PC-3 (cell line): Measurements from ENCODE around the gene RBBP8NL. TPM values are rescaled to one million over a fixed set of nuclear protein-coding genes. Genes with fewer than 3 reads are reported as not detected.

Source experiments
- ATAC-seq: fragments of 200-7000 bp; cut with Tn5 transposase; 2 replicates; pipeline ENCODE4 v1.9.1; 2020; ENCODE audit warnings: mild to moderate bottlenecking, moderate library complexity
- BruUV-seq: library from RNA; stranded (reverse); fragments of 400-500 nt; replicated peaks from 2 replicates; lab custom pipeline; 2021; lab: Mats Ljungman, UMichigan
- CTCF ChIA-PET: fragments of 300-600 bp; sonication (Branson Sonifier 250); formaldehyde crosslinking; loops from one replicate; lab custom pipeline; 2022; ENCODE audit warnings: antibody characterized with exemption; lab: Charles Lee
- POLR2A ChIA-PET: fragments of 300-600 bp; sonication (Branson Sonifier 250); formaldehyde crosslinking; loops from one replicate; lab custom pipeline; 2022; ENCODE audit warnings: antibody characterized with exemption; ENCODE audit not compliant: unreplicated experiment; lab: Charles Lee
- DNase-seq: peaks from one replicate; pipeline ENCODE4 v3.0.0-alpha.2; 2015
- H2AFZ ChIP-seq: fragments of 300-600 bp; sonication (generic); 2 replicates; pipeline ENCODE4 v1.6.0; 2016; ENCODE audit warnings: antibody characterized with exemption, low read length
- H3F3A ChIP-seq: fragments of 300-600 bp; sonication (generic); one replicate; pipeline ENCODE4 v1.6.0; 2017; ENCODE audit warnings: antibody characterized with exemption, low read length, control low read depth, mild to moderate bottlenecking; ENCODE audit not compliant: unreplicated experiment
- H3K27ac ChIP-seq: fragments of 300-600 bp; sonication (generic); 2 replicates; pipeline ENCODE4 v1.5.1; 2016; ENCODE audit warnings: mild to moderate bottlenecking, low read length
- H3K27me3 ChIP-seq: fragments of 300-600 bp; sonication (generic); 2 replicates; pipeline ENCODE4 v1.6.1; 2016; ENCODE audit warnings: low read length, mixed read lengths
- H3K36me3 ChIP-seq: fragments of 300-600 bp; sonication (generic); 2 replicates; pipeline ENCODE4 v1.6.1; 2016; ENCODE audit warnings: low read depth, mixed run types, low read length, mixed read lengths
- H3K4me1 ChIP-seq: fragments of 300-600 bp; sonication (generic); 2 replicates; pipeline ENCODE4 v1.5.1; 2016; ENCODE audit warnings: low read length; ENCODE audit not compliant: insufficient read depth
- H3K4me2 ChIP-seq: fragments of 300-600 bp; sonication (generic); 2 replicates; pipeline ENCODE4 v1.6.0; 2016; ENCODE audit warnings: low read length
- H3K4me3 ChIP-seq: fragments of 300-600 bp; sonication (generic); 2 replicates; pipeline ENCODE4 v1.5.1; 2016; ENCODE audit warnings: mild to moderate bottlenecking, low read length, mixed read lengths
- H3K79me2 ChIP-seq: fragments of 300-600 bp; sonication (generic); 2 replicates; pipeline ENCODE4 v1.6.1; 2017; ENCODE audit warnings: low read length, mixed read lengths
- H3K9ac ChIP-seq: fragments of 300-600 bp; sonication (generic); 2 replicates; pipeline ENCODE4 v1.6.0; 2016; ENCODE audit warnings: mild to moderate bottlenecking, low read length
- H3K9me2 ChIP-seq: fragments of 300-600 bp; sonication (generic); replicated peaks from 2 replicates; pipeline ENCODE4 v1.6.1; 2016; ENCODE audit warnings: mixed run types, low read length, mixed read lengths
- H3K9me3 ChIP-seq: fragments of 300-600 bp; sonication (generic); 2 replicates; pipeline ENCODE4 v1.6.1; 2016; ENCODE audit warnings: low read length, mixed read lengths
- H4K20me1 ChIP-seq: fragments of 300-600 bp; sonication (generic); 2 replicates; pipeline ENCODE4 v1.6.1; 2016; ENCODE audit warnings: low read length, mixed read lengths
- EZH2 ChIP-seq: fragments of 300-600 bp; sonication (generic); IDR thresholded peaks from one replicate; pipeline ENCODE4 v1.6.1; 2017; ENCODE audit warnings: antibody characterized with exemption, mild to moderate bottlenecking, low read length; ENCODE audit not compliant: unreplicated experiment
- EZH2phosphoT487 ChIP-seq: fragments of 300-600 bp; sonication (generic); IDR thresholded peaks from 2 replicates; pipeline ENCODE4 v1.6.1; 2018; ENCODE audit warnings: mild to moderate bottlenecking, antibody characterized with exemption, low read length, borderline replicate concordance
- intact Hi-C: fragments of 100-400 bp; cut with micrococcal nuclease; formaldehyde crosslinking; loops from 2 replicates; pipeline ENCODE4 v1.9.0; 2023
- total RNA-seq: library from RNA; depleted of rRNA; stranded (reverse); fragments of >200 nt; gene quantifications from 2 replicates; pipeline ENCODE4 v1.2.3, GENCODE V29; 2014
- TF ChIP-seq, protein P1 (sequence below): fragments of 300-600 bp; sonication (generic); conservative IDR thresholded peaks from 2 replicates; pipeline ENCODE4 v1.5.1; 2017; ENCODE audit warnings: antibody characterized with exemption, low read depth, mild to moderate bottlenecking, low read length

Gene RBBP8NL
- total RNA-seq, 1 experiment from 2014 or later: 9.4 TPM

DNA sequence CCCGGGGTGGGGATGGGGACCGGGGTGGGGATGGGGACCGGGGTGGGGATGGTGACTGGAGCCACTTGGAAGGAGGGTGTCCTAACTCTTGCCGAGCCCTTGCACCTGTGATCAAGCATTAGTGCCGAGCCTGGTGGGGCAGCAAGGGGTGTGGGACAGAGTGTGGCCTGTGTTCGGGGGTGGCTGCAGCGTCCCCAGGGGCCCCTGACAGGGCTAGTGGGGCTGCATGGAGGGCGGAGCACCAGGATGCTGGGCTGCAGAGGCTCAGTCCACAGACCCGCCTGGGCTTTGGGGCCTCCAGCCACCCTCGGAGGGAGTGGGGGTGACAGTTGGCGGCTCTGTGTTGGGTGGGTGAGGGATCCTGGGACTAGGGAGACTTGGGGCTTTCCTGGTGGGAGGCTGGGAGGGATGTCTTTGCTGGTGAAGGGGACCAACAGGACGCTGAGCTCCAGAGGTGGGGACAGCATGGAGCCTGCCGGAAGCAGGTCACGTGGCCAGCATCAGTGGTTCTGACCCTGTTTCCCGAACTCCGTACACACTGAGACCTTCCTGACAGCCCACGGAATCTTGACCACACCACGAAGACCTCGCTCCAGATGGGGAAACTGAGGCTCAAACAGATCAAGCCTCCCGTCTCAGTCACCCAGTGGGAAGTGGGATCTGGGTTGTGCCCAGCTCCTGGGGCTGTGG is 4.6 kb downstream of the RBBP8NL start:
- Histone ChIP-seq H4K20me1 (no peaks in the 10 kb centered on the region), H3K27ac (no peak overlapping the region), H3K9ac (no peak overlapping the region), H3K79me2 (0 out of 2 replicates have a peak, but pooled peaks cover 5% of the 10 kb centered on the region), H3K36me3 (no peaks in the 10 kb centered on the region), H3K9me2 (no peaks in the 10 kb centered on the region), H2AFZ (no peak overlapping the region), H3K4me1 (peaks cover 20% of the 10 kb centered on the region), H3K4me3 (no peak overlapping the region), H3F3A (no peaks in the 10 kb centered on the region), H3K4me2 (no peak overlapping the region), H3K27me3 (no peaks in the 10 kb centered on the region), H3K9me3 (no peaks in the 10 kb centered on the region)
- BruUV-seq: no TSS peak
- CTCF ChIA-PET: no interaction called here
- TF ChIP-seq EZH2 (no peak), EZH2phosphoT487 (no peak)
- TF ChIP-seq, protein P1, sequence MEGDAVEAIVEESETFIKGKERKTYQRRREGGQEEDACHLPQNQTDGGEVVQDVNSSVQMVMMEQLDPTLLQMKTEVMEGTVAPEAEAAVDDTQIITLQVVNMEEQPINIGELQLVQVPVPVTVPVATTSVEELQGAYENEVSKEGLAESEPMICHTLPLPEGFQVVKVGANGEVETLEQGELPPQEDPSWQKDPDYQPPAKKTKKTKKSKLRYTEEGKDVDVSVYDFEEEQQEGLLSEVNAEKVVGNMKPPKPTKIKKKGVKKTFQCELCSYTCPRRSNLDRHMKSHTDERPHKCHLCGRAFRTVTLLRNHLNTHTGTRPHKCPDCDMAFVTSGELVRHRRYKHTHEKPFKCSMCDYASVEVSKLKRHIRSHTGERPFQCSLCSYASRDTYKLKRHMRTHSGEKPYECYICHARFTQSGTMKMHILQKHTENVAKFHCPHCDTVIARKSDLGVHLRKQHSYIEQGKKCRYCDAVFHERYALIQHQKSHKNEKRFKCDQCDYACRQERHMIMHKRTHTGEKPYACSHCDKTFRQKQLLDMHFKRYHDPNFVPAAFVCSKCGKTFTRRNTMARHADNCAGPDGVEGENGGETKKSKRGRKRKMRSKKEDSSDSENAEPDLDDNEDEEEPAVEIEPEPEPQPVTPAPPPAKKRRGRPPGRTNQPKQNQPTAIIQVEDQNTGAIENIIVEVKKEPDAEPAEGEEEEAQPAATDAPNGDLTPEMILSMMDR: no peak
- DNase-seq (no peak), ATAC-seq (no peak)
- intact Hi-C loops: no loop called here
- POLR2A ChIA-PET: no interaction called here

DNA sequence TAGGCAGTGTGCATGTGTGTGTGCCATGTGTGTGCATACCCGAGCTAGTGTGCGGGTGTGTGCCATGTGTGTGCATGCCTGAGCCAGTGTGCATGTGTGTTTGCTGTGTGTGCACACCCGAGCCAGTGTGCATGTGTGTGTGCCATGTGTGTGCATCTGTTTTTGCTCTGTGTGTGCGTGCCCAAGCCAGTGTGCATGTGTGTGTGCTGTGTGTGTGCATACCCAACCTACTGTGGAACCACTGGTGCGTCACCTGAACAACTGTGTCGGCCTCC is 5.7 kb downstream of the RBBP8NL start:
- Histone ChIP-seq H3K9me2 (no peaks in the 10 kb centered on the region), H4K20me1 (no peaks in the 10 kb centered on the region), H3K36me3 (no peaks in the 10 kb centered on the region), H2AFZ (no peak overlapping the region), H3F3A (no peaks in the 10 kb centered on the region), H3K27ac (no peak overlapping the region), H3K27me3 (no peaks in the 10 kb centered on the region), H3K79me2 (0 out of 2 replicates have a peak, but pooled peaks cover 5% of the 10 kb centered on the region), H3K9ac (no peak overlapping the region), H3K4me2 (no peak overlapping the region), H3K9me3 (no peaks in the 10 kb centered on the region), H3K4me3 (no peak overlapping the region), H3K4me1 (peaks cover 11% of the 10 kb centered on the region)
- DNase-seq (no peak), ATAC-seq (no peak)
- BruUV-seq: no TSS peak
- intact Hi-C loops: no loop called here
- ChIA-PET POLR2A (no interaction called here), CTCF (no interaction called here)
- TF ChIP-seq EZH2 (no peak), EZH2phosphoT487 (no peak)
- TF ChIP-seq, protein P1: no peak

DNA sequence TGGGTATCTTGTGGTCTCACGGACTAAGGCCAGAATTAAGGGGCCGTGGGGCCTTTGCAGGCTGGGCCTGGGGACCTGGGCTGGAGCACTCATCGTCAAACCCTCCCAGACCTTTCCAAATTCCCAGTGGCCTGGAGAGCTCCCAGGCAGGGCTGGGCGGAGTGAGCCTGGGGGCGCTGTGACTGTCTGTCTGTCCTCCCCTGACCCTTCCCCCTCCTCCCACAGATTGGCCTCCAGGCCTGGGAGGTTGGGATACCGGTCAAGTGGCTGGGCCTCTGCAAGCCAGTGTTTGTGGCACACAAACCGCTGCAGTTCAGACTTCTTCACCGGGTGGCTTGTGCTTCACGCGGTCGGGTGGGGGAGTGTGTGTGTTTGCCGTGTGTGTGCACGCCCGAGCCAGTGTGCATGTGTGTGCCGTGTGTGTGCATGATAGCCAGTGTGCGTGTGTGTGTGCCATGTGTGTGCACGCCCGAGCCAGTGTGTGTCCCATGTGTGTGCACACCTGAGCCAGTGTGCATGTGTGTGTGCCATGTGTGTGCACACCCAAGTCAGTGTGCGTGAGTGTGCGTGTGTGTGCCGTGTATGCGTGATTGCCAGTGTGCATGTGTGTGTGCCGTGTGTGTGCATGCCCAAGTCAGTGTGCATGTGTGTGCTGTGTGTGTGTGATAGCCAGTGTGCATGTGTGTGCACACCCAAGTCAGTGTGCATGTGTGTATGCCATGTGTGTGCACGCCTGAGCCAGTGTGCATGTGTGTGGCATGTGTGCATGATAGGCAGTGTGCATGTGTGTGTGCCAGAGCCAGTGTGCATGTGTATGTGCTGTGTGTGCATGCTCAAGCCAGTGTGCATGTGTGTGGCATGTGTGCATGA is 6.3 kb downstream of the RBBP8NL start:
- no TSS peak for BruUV-seq
- H3K9me3 ChIP-seq: no peaks in the 10 kb centered on the region
- H3K4me3 ChIP-seq: no peak overlapping the region
- H3K4me2 ChIP-seq: no peak overlapping the region
- CTCF ChIA-PET: no interaction called here
- 0 out of 2 replicates have a peak, but pooled peaks cover under 1% of the 10 kb centered on the region for H3K79me2 ChIP-seq
- no peak overlapping the region for H3K27ac ChIP-seq
- peaks cover 6% of the 10 kb centered on the region for H3K4me1 ChIP-seq
- no peaks in the 10 kb centered on the region for H3K36me3 ChIP-seq
- no peaks in the 10 kb centered on the region for H3F3A ChIP-seq
- no peak for DNase-seq
- H4K20me1 ChIP-seq: no peaks in the 10 kb centered on the region
- intact Hi-C loops: no loop called here
- H3K27me3 ChIP-seq: no peaks in the 10 kb centered on the region
- H3K9me2 ChIP-seq: no peaks in the 10 kb centered on the region
- ATAC-seq: no peak
- no peak overlapping the region for H2AFZ ChIP-seq
- TF ChIP-seq EZH2phosphoT487 (no peak), EZH2 (no peak)
- TF ChIP-seq, protein P1: no peak
- POLR2A ChIA-PET: no interaction called here
- H3K9ac ChIP-seq: no peak overlapping the region
